Inferior parietal cortex (tissue), 1 donor: Measurements from ENCODE around the gene GPR152.
"Not testable (repeated sequence)": the region's sequence is repeated elsewhere in the genome, so short reads cannot be mapped to it uniquely, and the experiment has no call there.

Source experiments
- DNase-seq: peaks from one replicate; pipeline ENCODE4 v3.0.0-alpha.2; 2016; ENCODE audit errors: extremely low spot score

GPR152 gene

GRCh38 chr11:67439321-67440228 is 13.0 kb downstream of the GPR152 start:
- no peak for DNase-seq

- no peak for DNase-seq
Observed at GRCh38 chr11:67438158-67438902, 14.2 kb downstream of the GPR152 start.

- no peak for DNase-seq
Observed at GRCh38 chr11:67437809-67438157, 14.7 kb downstream of the GPR152 start.

- no peak for DNase-seq
Observed at GRCh38 chr11:67437082-67437808, 15.3 kb downstream of the GPR152 start, which contains the start of gene PTPRCAP. Gene PTPRCAP, minus strand, starts transcription at chr11:67437682. Its CDS starts 63 bp downstream, at chr11:67437619.

GRCh38 chr11:67436459-67437081 is 16.0 kb downstream of the GPR152 start:
- no peak for DNase-seq

- no peak for DNase-seq
Observed at GRCh38 chr11:67435727-67436458, 16.6 kb downstream of the GPR152 start.

- DNase-seq, result no peak
Observed at GRCh38 chr11:67435031-67435726, 17.4 kb downstream of the GPR152 start.

GRCh38 chr11:67434395-67434881 is 18.1 kb downstream of the GPR152 start:
- DNase-seq, result no peak

GRCh38 chr11:67433536-67434394 is 18.8 kb downstream of the GPR152 start:
- no peak for DNase-seq

GRCh38 chr11:67432655-67433349 is 19.7 kb downstream of the GPR152 start:
- DNase-seq, result no peak

GRCh38 chr11:67431346-67432249 is 20.9 kb downstream of the GPR152 start:
- no peak for DNase-seq

- no peak for DNase-seq
Observed at GRCh38 chr11:67429722-67430121, 22.8 kb downstream of the GPR152 start.

GRCh38 chr11:67429038-67429668 is 23.4 kb downstream of the GPR152 start:
- DNase-seq, result no peak

GRCh38 chr11:67428052-67429001 is 24.2 kb downstream of the GPR152 start, which contains the start of gene RPS6KB2:
Gene RPS6KB2, plus strand, starts transcription at chr11:67428494. Its CDS starts 52 bp downstream, at chr11:67428546.
- peak; percentile 99 for DNase-seq

GRCh38 chr11:67427364-67427859 is 25.1 kb downstream of the GPR152 start:
- DNase-seq, result not testable (repeated sequence)
